Measurements from ENCODE around the gene KTN1. TPM values are rescaled to one million over a fixed set of nuclear protein-coding genes. Genes with fewer than 3 reads are reported as not detected.
A peak's percentile ranks its signal among the peaks of the same experiment; 100 is the strongest.

Gene KTN1
- total RNA-seq, 4 donors from 2014 or later, result 81.2 to 193 (median 106) TPM

GRCh38 chr14:55593698-55594097, 13.7 kb downstream of the KTN1 start:
- no peak for TF ChIP-seq CTCF (IDR thresholded peaks at IDR 0.05)
- no peak overlapping the region for H3K4me3 ChIP-seq
- H3K4me1 ChIP-seq, result peaks cover 0 to 10% (median 0%) of the 10 kb centered on the region in 4 donors
- no peak for DNase-seq
- no peaks in the 10 kb centered on the region for H3K36me3 ChIP-seq
- H3K27ac ChIP-seq, result no peak overlapping the region
- no peaks in the 10 kb centered on the region for H3K9me3 ChIP-seq
- no peaks in the 10 kb centered on the region for H3K27me3 ChIP-seq

GRCh38 chr14:55599250-55599879, 19.4 kb downstream of the KTN1 start:
- Histone ChIP-seq H3K4me3 (peak overlapping the region in 2 of 4 donors; percentile 9 to 28), H3K9me3 (no peaks in the 10 kb centered on the region), H3K27me3 (no peaks in the 10 kb centered on the region), H3K27ac (no peak overlapping the region), H3K4me1 (peaks cover 0 to 6% (median 0%) of the 10 kb centered on the region in 4 donors), H3K36me3 (no peaks in the 10 kb centered on the region)
- DNase-seq, result peak in 2 of 3 donors; percentile 80 to 82
- no peak for TF ChIP-seq POLR2A (IDR thresholded peaks at IDR 0.05)
- TF ChIP-seq CTCF (IDR thresholded peaks at IDR 0.05), result no peak

GRCh38 chr14:55600784-55601561, 21.0 kb downstream of the KTN1 start:
- Histone ChIP-seq H3K9me3 (no peaks in the 10 kb centered on the region), H3K27ac (no peak overlapping the region), H3K27me3 (no peaks in the 10 kb centered on the region), H3K36me3 (no peaks in the 10 kb centered on the region), H3K4me3 (no peak overlapping the region), H3K4me1 (no peaks in the 10 kb centered on the region)
- TF ChIP-seq POLR2A (IDR thresholded peaks at IDR 0.05), result no peak
- no peak for TF ChIP-seq CTCF (IDR thresholded peaks at IDR 0.05)
- DNase-seq, result no peak

- Histone ChIP-seq H3K27ac (no peak overlapping the region), H3K9me3 (no peaks in the 10 kb centered on the region), H3K36me3 (no peaks in the 10 kb centered on the region), H3K27me3 (no peaks in the 10 kb centered on the region), H3K4me1 (no peaks in the 10 kb centered on the region), H3K4me3 (no peak overlapping the region)
- TF ChIP-seq POLR2A (IDR thresholded peaks at IDR 0.05) (no peak), CTCF (IDR thresholded peaks at IDR 0.05) (no peak)
- no peak for DNase-seq
Observed at GRCh38 chr14:55603401-55603953, 23.5 kb downstream of the KTN1 start.

GRCh38 chr14:55604488-55604887, 24.5 kb downstream of the KTN1 start:
- Histone ChIP-seq H3K9me3 (no peaks in the 10 kb centered on the region), H3K4me1 (no peaks in the 10 kb centered on the region), H3K27me3 (no peaks in the 10 kb centered on the region), H3K27ac (no peak overlapping the region), H3K36me3 (no peaks in the 10 kb centered on the region), H3K4me3 (no peak overlapping the region)
- no peak for TF ChIP-seq CTCF (IDR thresholded peaks at IDR 0.05)
- TF ChIP-seq POLR2A (IDR thresholded peaks at IDR 0.05), result no peak
- DNase-seq, result no peak
